ENCODE data around the gene TBC1D7.

The TBC1D7 gene

GRCh38 chr6:13318821-13319220, 9.5 kb downstream of the TBC1D7 start:
- no peak for DNase-seq (ENCODE audit: low read depth)

DNA sequence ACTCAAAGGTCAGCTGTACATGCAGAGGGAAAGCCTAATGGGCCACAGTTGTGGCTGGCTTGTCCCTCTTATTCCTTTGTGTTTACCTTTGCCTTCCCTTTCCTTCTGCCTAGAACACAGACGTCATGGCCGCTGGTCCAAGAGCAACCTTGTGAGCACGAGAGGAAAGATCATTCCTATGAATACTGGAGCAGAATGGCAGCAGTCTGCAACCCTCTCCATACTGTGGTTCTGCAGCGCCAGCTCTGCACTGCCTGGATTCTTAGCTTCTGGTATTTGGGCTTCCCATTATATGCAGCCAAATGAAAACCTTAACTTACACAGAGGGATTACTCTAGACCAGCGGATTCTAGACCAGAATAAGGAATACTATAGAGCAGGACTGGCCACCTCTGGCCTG, 12.4 kb downstream of the TBC1D7 start:
- DNase-seq (ENCODE audit: low read depth), result no peak

DNA sequence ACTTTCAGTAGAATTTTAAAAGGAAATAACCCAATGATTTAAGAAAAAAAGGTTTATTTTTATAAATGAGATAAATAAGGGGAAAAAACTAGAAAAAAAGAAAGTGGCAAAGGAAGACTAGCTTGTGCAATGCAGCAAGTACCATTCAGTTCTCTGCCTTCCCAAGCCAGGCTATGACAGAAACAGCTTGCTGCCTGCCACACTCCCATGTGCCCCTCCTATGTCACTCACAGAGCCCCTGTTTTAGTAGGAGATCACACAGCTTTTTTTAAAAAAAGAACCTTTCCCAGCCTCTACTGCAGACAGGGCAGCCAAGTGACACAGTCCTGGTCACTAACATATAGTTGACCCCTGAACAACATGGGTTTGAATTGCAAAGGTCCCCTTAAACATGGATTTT, 13.5 kb downstream of the TBC1D7 start:
- DNase-seq (ENCODE audit: low read depth), result no peak

DNA sequence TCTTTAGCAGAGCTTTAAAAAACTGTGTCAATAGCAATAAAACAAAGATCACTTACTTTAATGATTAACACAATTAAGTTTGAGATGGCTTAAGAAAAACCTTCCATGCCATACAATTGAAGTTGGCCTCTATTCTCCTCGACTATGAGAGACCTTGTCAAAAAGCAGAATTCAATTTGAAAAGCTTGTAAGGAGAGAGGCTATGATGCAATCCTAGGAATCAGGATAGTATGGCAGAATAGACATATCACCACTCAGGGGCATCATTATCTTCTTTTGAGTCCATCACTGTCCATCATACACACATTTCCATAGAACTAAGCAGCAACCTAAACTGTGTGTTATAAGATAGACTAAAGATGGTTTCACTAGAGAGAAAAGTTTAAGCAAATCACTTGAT, 17.2 kb downstream of the TBC1D7 start:
- no peak for DNase-seq (ENCODE audit: low read depth)

DNA sequence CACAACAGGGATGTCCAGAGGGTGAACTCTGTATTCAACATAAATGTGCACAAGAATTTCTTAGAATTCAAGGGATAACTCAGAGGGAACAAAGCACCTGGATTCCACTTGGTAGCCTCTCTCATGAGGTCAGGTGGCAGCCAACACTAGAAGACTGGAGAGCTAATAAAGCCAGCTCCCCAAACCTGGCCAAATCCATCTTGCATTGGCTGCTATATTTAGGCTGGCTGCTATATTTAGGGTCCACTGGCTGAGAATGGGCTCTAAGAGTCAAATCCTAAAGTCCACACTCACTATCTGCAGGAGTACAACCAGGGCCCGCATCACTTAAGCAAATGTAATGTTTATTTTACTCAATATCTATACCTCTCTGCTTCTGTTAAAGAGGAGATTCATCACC, 20.0 kb downstream of the TBC1D7 start:
- no peak for DNase-seq (ENCODE audit: low read depth)

DNA sequence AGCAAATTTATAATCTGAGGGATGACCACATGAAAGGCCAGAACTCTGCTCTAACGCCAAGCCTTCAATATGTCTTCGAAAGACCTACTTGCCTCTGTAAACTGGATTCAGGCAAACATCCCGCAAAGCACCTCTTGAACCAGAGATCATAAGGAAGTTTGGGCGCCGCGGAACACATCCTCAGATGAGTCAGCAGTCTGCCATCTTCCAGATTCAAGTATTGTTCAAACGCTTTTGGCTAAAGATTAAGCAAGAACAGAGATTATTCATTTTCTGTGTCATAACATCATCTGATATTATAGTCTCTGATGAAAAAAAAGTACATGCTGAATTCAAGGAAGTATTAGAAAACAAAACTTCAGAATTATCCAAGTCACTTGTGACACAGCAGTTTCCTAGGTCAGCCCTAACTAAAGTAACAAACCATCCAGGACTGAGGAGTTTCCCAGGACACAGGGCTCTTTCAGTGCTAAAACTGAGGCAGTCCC, 20.8 kb downstream of the TBC1D7 start:
- no peak for DNase-seq (ENCODE audit: low read depth)

GRCh38 chr6:13305791-13306190, 22.5 kb downstream of the TBC1D7 start:
- DNase-seq (ENCODE audit: low read depth), result no peak

- DNase-seq (ENCODE audit: low read depth), result no peak
These were observed 23.0 kb downstream of the TBC1D7 start for GRCh38 chr6:13305288-13305687.

DNA sequence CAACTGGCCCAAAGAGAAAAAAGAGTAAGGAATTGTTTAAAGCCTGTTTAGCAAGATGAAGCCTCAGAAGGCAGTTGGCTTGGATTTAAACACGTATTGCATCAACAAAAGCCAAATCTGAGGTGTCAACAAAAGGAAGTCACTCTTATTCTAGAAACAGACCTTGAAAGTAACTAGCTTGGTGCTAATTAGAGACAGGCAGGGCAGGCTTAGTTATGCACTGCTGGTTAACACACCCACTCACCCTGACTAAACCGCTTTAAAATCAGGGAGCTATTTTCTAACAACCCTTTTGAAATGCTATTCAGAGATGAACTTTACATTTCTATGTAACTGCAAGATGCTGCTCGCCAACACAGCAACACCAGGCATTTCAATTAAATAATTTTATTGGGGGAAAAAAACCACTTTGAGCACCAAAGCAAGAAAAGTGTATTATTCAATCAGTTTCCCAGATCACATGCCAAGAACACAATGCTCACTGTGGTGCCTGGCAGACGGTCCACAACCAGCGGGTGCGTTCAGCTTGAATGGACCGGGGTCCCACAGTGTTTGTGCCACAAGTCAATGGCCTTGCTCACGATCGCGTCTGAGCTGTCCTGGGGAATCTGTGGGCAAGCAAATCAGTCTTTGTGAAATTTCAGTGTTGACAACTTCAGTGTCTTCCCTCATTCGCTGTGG, 23.6 kb downstream of the TBC1D7 start:
- no peak for DNase-seq (ENCODE audit: low read depth)

- DNase-seq (ENCODE audit: low read depth), result no peak
These were observed 24.2 kb downstream of the TBC1D7 start for GRCh38 chr6:13304101-13304500.

GRCh38 chr6:13303668-13304017, 24.7 kb downstream of the TBC1D7 start:
- no peak for DNase-seq (ENCODE audit: low read depth)

DNA sequence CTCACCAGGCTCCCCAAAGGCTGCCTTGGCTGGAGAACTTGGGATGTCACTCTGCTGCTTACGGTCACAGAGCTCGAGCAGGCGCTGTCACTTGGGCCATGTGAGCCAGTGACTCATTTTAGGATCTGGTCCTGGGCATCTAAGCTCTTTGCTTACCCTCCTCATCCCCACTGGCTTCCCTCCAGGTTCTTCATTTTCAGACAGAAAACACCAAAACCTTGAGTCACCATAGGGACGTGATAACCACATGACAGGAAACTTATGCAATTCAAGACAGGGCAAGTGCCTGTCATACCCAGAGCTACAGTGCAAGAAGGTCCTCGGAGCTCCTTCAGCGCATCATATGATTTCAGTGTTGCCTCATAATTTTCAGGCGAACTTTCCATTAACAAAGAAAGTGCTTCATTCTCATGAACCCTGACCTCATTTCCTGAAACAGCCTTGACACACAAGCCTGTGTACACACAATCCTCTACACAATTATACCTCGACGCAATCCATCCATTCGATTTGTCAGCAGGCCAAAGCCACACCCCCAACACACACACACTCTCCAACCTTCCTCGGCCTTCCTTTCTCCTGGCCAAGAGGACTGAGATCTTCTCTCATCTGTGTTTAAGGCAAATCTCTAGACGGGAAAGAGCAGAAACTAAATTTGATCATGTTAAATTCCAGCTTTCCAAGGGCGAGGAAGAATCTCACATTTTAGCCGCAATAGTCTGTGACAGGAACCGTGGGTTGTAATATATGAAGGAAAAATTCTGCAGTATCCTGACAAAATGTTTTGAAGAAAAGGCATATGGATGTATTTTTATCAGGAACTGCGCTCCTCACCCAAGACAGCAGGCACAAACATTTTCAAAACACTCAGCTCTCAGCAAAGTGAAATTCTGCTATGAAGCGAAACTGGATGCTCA, 25.3 kb downstream of the TBC1D7 start:
- DNase-seq (ENCODE audit: low read depth), result no peak

- DNase-seq (ENCODE audit: low read depth), result no peak
These were observed 26.0 kb downstream of the TBC1D7 start for GRCh38 chr6:13302291-13302690.

GRCh38 chr6:13300643-13301590, 27.4 kb downstream of the TBC1D7 start:
- no peak for DNase-seq (ENCODE audit: low read depth)

- DNase-seq (ENCODE audit: low read depth), result no peak
These were observed 28.4 kb downstream of the TBC1D7 start for GRCh38 chr6:13299918-13300317.

GRCh38 chr6:13299403-13299821, 28.9 kb downstream of the TBC1D7 start:
- DNase-seq (ENCODE audit: low read depth), result no peak

DNA sequence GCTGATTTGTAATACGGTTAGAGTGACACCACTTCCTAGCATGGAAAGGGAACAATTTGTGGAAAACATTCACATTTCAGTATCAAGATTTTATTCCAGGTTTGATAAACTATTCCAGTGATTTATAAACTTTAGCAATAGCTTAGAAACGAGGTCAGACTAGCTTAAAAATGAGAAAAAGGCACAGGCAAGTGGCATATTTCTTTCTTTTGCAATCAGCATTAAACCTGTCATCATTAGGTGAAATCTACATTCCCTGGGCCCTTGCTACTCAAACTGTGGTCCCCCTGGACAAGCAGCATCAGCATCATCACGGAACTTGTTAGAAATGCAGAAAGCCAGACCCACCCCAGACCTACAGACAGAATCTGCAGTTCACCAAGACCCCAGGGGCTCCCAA, 29.9 kb downstream of the TBC1D7 start:
- DNase-seq (ENCODE audit: low read depth), result no peak

- DNase-seq (ENCODE audit: low read depth), result no peak
These were observed 30.9 kb downstream of the TBC1D7 start for GRCh38 chr6:13297391-13297790.

- DNase-seq (ENCODE audit: low read depth), result no peak
These were observed 31.8 kb downstream of the TBC1D7 start for GRCh38 chr6:13296536-13296997.

GRCh38 chr6:13295576-13295975, 32.8 kb downstream of the TBC1D7 start:
- no peak for DNase-seq (ENCODE audit: low read depth)

- no peak for DNase-seq (ENCODE audit: low read depth)
These were observed 33.8 kb downstream of the TBC1D7 start for GRCh38 chr6:13294499-13295069.

GRCh38 chr6:13292774-13293173, 35.6 kb downstream of the TBC1D7 start:
- DNase-seq (ENCODE audit: low read depth), result no peak

All from stimulated activated CD8-positive, alpha-beta memory T cell treated with anti-CD3 and anti-CD28 coated beads, Interleukin-15, amount 100 ng/mL, for 24 hours (primary cell).